ENCODE results near the gene POLE.

The POLE gene

GRCh38 chr12:132687211-132688164 lies at the start of gene POLE, which contains the start of gene PXMP2 (continued):
- no peak for TF ChIP-seq REPIN1 (tag by site-specific recombination; IDR thresholded peaks at IDR 0.05; ENCODE audit: low read depth)
- no peak for TF ChIP-seq ZNF354C (tag by site-specific recombination; IDR thresholded peaks at IDR 0.05; ENCODE audit: borderline replicate concordance, low read depth)
- 0 out of 2 replicates have a peak, but pooled peaks have one; percentile 43 for TF ChIP-seq ZSCAN18 (tag by site-specific recombination; IDR thresholded peaks at IDR 0.05)
- TF ChIP-seq ZNF704 (tag by site-specific recombination; IDR thresholded peaks at IDR 0.05): no peak
- no peak for TF ChIP-seq ZNF670 (tag by site-specific recombination; IDR thresholded peaks at IDR 0.05; ENCODE audit: low read depth)
- peak; percentile 69 for TF ChIP-seq ZFHX2 (tag by site-specific recombination; conservative IDR thresholded peaks at IDR 0.05)
- no peak for TF ChIP-seq ZNF292 (tag by site-specific recombination; IDR thresholded peaks at IDR 0.05; ENCODE audit: borderline replicate concordance, low read depth)
- no peak for TF ChIP-seq ZNF214 (tag by site-specific recombination; IDR thresholded peaks at IDR 0.05; ENCODE audit: borderline replicate concordance)
- TF ChIP-seq OVOL3 (tag by site-specific recombination; IDR thresholded peaks at IDR 0.05): no peak
- no peak for TF ChIP-seq ZNF391 (tag by site-specific recombination; IDR thresholded peaks at IDR 0.05; ENCODE audit: borderline replicate concordance, low read depth)
- TF ChIP-seq ZFP37 (tag by site-specific recombination; IDR thresholded peaks at IDR 0.05): no peak
- no peak for TF ChIP-seq ZNF121 (tag by site-specific recombination; IDR thresholded peaks at IDR 0.05)
- TF ChIP-seq SP2 (tag by site-specific recombination; IDR thresholded peaks at IDR 0.05): peak; percentile 82
- TF ChIP-seq, protein P1, sequence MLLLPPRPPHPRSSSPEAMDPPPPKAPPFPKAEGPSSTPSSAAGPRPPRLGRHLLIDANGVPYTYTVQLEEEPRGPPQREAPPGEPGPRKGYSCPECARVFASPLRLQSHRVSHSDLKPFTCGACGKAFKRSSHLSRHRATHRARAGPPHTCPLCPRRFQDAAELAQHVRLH (tag by site-specific recombination; IDR thresholded peaks at IDR 0.05): no peak
- TF ChIP-seq, protein P2, sequence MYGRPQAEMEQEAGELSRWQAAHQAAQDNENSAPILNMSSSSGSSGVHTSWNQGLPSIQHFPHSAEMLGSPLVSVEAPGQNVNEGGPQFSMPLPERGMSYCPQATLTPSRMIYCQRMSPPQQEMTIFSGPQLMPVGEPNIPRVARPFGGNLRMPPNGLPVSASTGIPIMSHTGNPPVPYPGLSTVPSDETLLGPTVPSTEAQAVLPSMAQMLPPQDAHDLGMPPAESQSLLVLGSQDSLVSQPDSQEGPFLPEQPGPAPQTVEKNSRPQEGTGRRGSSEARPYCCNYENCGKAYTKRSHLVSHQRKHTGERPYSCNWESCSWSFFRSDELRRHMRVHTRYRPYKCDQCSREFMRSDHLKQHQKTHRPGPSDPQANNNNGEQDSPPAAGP (tag by site-specific recombination; IDR thresholded peaks at IDR 0.05): peak; percentile 58
- TF ChIP-seq ZNF639 (tag by site-specific recombination; IDR thresholded peaks at IDR 0.05): no peak
- TF ChIP-seq OSR2 (tag by site-specific recombination; IDR thresholded peaks at IDR 0.05): no peak; the same call in 1 of the 2 replicates
- no peak for TF ChIP-seq BCL11B (tag by site-specific recombination; IDR thresholded peaks at IDR 0.05; ENCODE audit: low read depth)
- TF ChIP-seq ZNF747 (tag by site-specific recombination; IDR thresholded peaks at IDR 0.05): no peak
- TF ChIP-seq ZNF169 (tag by site-specific recombination; IDR thresholded peaks at IDR 0.05): no peak
- TF ChIP-seq ZBTB20 (tag by site-specific recombination; IDR thresholded peaks at IDR 0.05): no peak
- TF ChIP-seq, protein P3, sequence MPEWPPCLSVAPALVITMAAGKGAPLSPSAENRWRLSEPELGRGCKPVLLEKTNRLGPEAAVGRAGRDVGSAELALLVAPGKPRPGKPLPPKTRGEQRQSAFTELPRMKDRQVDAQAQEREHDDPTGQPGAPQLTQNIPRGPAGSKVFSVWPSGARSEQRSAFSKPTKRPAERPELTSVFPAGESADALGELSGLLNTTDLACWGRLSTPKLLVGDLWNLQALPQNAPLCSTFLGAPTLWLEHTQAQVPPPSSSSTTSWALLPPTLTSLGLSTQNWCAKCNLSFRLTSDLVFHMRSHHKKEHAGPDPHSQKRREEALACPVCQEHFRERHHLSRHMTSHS (tag by site-specific recombination; IDR thresholded peaks at IDR 0.05): no peak
- TF ChIP-seq ZSCAN4 (tag by site-specific recombination; IDR thresholded peaks at IDR 0.05): no peak
- no peak for TF ChIP-seq ZNF658 (tag by site-specific recombination; IDR thresholded peaks at IDR 0.05)
- TF ChIP-seq, protein P4, sequence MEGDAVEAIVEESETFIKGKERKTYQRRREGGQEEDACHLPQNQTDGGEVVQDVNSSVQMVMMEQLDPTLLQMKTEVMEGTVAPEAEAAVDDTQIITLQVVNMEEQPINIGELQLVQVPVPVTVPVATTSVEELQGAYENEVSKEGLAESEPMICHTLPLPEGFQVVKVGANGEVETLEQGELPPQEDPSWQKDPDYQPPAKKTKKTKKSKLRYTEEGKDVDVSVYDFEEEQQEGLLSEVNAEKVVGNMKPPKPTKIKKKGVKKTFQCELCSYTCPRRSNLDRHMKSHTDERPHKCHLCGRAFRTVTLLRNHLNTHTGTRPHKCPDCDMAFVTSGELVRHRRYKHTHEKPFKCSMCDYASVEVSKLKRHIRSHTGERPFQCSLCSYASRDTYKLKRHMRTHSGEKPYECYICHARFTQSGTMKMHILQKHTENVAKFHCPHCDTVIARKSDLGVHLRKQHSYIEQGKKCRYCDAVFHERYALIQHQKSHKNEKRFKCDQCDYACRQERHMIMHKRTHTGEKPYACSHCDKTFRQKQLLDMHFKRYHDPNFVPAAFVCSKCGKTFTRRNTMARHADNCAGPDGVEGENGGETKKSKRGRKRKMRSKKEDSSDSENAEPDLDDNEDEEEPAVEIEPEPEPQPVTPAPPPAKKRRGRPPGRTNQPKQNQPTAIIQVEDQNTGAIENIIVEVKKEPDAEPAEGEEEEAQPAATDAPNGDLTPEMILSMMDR (tag by site-specific recombination; IDR thresholded peaks at IDR 0.05): peak; percentile 35; the same call in 1 of the 2 replicates
- no peak for TF ChIP-seq ZNF426 (tag by site-specific recombination; IDR thresholded peaks at IDR 0.05)
- TF ChIP-seq HOXD13 (CRISPR knock-in tag; IDR thresholded peaks at IDR 0.05; ENCODE audit: borderline replicate concordance): no peak
- no peak for TF ChIP-seq ZNF664 (tag by site-specific recombination; IDR thresholded peaks at IDR 0.05)
- no peak for TF ChIP-seq ZNF555 (tag by site-specific recombination; conservative IDR thresholded peaks at IDR 0.05)
- TF ChIP-seq ZIC2 (tag by site-specific recombination; IDR thresholded peaks at IDR 0.05): peak; percentile 75

All from HEK293 (cell line).